ENCODE measurements around the gene TUBA3D.
"Not testable (repeated sequence)": the region's sequence is repeated elsewhere in the genome, so short reads cannot be mapped to it uniquely, and the experiment has no call there.

The TUBA3D gene

GRCh38 chr2:131516011-131516410 lies 40.1 kb downstream of the TUBA3D start:
- no peak for DNase-seq

DNA sequence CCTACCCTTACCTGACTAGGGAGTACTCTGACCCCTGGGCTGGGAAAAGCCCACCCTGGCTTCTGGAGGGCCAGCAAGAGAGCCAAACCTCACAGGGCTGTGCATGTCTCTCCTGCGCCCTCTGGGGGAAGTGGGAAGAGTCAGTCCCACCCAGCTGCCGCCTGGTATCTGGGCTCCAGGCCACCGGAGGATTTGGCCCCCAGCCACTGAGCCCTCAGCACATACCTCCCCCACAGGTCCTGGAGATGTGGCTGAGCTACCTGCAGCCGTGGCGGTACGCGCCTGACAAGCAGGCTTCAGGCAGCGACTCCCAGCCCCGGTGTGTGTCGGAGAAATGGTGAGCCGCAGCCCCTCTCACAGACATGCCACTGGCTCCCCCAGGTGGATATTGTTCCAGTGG lies 40.7 kb downstream of the TUBA3D start:
- not testable (repeated sequence) for DNase-seq

GRCh38 chr2:131517106-131517831 lies 41.4 kb downstream of the TUBA3D start:
- no peak for DNase-seq

GRCh38 chr2:131517856-131518255 lies 41.9 kb downstream of the TUBA3D start:
- DNase-seq = not testable (repeated sequence)

DNA sequence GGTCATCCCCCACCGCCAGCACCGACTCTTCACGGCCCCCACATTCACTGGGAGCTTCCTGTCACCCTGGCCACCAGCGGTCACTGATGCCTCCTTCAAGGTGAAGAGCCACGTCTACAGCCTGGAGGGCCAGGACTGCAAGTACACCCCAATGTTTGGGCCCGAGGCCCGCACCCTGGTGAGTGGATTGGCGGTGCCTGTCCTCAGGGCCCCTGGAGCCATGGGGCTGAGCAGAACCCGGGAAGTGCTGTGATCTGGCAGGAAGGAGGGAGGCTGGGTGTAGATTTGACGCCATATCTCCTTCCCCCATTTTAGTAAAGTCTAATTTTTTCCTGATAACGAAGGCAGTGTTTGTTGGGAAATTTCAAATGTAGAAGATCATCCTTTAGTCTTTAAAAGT lies 42.6 kb downstream of the TUBA3D start:
- not testable (repeated sequence) for DNase-seq

GRCh38 chr2:131519466-131519865 lies 43.5 kb downstream of the TUBA3D start:
- DNase-seq = no peak

DNA sequence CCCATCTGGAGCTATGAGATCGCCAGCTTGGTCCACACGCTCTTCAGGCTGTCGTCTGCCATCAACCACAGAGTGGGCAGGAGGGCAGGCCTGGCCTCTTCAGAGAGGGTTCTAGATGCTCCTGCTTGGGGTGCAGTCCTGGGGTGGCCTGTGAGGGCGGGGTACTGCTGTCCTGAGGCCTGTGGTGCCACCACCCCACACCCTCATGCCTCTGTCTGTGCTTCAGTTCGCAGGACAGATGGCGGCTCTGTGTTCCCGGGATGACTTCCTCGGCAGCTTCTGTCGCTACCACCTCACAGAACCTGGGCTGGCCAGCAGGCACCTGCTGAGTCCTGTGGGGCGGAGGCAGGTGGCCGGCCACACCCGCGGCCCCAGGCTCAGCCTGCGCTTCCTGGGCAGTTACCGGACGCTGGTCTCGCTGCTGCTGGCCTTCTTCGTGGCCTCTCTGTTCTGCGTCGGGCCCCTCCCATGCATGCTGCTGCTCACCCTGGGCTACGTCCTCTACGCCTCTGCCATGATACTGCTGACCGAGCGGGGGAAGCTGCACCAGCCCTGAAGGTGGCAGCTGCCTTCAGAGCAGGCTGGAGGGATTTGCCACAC lies 44.1 kb downstream of the TUBA3D start:
- DNase-seq = not testable (repeated sequence)

- no peak for DNase-seq
Observed at GRCh38 chr2:131520526-131520925, 44.6 kb downstream of the TUBA3D start.

DNA sequence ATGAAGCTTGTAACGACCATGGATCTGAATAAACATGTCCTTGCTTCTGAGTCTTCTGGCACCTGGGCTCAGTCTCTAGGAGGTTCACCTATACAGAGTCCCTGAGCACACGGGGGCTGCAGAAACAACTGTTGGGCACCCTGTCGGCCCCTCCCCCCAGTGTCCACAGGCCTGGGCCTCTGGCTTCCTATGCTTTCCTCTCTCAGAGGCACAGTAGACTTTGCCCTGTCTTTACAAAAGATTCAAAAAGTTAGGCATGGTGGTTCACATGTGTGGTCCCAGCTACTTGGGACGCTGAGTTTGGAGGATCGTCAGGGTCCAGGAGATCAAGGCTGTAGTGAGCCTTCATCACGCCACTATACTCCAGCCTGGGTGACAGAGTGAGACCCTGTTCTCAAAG lies 45.6 kb downstream of the TUBA3D start:
- not testable (repeated sequence) for DNase-seq

- no peak for DNase-seq
Observed at GRCh38 chr2:131521961-131522781, 46.3 kb downstream of the TUBA3D start.

- DNase-seq = not testable (repeated sequence)
Observed at GRCh38 chr2:131525256-131525655, 49.3 kb downstream of the TUBA3D start.

DNA sequence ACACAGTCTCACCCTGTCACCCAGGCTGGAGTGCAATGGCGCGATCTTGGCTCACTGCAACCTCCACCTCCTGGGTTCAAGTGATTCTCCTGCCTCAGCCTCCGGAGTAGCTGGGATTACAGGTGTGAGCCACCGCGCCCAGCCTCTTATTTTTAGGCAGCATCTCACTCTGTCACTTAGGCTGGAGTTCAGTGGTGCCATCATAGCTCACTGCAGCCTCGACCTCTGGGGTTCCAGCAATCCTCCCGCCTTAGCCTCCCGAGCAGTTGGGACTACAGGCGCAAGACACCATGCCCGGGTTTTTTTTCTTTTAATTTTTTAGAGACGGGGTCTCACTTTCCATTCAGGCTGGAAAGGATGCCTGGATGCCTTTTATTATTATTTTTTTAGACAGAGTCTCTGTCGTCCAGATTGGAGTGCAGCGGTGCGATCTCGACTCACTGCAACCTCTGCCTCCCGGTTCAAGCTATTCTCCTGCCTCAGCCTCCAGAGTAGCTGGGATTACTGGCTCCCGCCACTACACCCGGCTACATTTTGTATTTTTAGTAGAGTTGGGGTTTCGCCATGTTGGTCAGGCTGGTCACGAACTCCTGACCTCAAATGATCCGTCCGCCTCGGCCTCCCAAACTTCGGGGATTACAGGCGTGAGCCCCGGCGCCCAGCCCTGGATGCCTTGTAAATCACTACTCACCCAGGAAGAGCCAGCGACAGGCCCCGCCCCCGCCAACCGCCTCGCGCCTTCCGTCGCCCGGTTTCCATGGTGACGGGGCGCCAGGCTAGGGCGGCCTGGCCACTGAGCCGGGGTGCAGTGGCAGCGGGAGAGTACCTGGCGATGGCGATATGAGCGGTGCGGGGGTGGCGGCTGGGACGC lies 51.4 kb downstream of the TUBA3D start, which contains the start of gene CCDC74A:
Gene CCDC74A (plus strand): TSS at position 758 of the 871 bp plus-strand sequence. CDS start 83 bp downstream, at position 841.
- DNase-seq = peak; percentile 79

DNA sequence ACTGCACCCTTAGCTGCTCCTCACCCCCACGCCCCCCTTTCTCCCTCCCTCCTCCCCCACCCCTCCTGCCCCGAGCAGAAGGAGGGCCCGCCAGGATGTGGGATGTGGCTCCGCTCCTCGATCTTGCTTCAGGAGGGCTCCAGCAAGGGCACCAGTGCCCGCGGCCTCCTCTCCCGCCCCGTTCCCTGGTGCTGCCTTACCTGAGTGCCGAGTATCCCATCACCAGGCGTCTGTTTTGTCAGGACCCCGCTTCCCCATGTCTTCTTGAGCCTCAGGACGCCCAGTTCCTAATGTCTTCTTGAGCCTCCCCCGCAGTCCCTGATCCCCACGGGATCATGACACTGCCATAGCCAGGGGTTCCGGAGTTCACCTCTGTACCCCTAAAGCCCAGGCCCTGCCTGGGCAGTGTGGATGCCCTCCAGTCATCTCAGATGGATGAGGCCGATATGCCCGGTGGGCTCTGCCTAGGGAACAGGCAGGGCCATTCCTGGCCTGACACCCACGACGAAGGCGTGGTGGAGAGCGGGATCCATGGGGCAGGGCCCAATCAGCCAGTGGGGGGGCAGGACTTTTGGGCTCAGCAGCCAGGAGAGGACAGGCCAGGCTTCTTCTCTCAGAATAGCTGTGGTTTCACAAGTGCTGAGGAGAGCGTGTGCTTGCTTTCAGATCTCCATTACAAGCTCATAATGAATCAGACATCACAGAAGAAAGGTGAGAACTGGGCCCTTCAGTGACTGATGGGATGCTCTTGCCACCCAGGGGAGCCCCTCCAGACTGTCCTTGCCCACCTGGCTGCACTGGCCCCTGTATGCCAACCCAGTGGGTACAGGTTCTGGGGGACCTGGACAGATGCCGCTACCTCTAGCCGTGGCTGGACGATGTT lies 53.3 kb downstream of the TUBA3D start:
- not testable (repeated sequence) for DNase-seq

DNA sequence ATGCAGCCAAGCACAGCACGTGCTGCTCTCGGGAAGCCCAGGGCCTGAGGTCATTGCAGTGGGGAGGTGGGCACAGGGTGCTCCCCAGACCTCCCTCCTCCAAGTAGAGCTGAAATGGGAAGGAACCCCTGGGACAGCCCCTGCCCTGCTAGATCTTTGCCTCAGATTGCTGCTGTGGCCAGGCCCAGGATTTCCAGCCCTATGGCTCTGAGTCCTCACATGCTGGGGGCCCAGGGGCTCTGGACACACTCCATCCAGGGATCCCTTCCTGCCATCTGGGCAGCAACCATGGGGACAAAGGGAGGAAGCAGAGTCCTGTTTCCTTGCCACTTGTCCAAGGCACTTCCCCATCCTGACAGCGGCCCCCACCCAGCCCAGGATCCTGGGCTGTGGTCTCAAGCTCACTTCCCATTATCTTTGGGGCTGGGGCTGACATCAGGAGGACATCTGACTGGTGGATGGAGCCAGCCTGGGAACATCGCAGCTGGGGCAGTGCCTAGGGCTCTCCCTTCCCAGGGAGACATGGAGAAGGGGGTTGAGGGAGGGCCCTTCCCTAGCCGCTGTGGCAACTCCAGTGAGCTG lies 54.0 kb downstream of the TUBA3D start:
- DNase-seq = not testable (repeated sequence)

DNA sequence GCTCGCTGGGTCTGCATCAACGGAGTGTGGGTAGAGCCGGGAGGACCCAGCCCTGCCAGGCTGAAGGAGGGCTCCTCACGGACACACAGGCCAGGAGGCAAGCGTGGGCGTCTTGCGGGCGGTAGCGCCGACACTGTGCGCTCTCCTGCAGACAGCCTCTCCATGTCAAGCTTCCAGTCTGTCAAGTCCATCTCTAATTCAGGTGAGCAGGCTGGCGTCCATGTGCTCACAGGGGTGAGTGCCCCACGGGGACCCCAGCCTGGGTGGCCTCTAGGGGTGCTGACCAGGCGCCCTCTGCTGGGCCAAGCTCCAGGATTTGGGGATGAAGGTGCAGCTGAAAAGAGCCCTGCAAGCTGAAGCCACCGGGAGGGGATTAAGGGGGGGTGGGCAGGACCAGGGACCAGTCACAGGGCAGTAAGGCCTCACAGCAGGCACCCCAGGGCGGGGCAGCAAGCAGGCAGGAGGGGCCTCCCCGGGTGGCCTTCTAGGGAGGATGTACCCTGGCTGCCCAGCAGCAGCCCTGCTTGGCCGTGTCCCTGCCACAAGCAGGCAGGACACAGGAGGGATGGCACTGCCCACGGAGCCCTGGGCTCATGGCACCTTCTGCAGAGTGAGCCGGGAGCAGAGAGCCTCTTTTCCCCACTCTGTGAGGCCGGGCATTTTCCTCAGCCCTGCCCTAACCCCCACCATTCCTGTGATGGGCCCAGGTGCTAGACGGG lies 54.9 kb downstream of the TUBA3D start:
- not testable (repeated sequence) for DNase-seq

DNA sequence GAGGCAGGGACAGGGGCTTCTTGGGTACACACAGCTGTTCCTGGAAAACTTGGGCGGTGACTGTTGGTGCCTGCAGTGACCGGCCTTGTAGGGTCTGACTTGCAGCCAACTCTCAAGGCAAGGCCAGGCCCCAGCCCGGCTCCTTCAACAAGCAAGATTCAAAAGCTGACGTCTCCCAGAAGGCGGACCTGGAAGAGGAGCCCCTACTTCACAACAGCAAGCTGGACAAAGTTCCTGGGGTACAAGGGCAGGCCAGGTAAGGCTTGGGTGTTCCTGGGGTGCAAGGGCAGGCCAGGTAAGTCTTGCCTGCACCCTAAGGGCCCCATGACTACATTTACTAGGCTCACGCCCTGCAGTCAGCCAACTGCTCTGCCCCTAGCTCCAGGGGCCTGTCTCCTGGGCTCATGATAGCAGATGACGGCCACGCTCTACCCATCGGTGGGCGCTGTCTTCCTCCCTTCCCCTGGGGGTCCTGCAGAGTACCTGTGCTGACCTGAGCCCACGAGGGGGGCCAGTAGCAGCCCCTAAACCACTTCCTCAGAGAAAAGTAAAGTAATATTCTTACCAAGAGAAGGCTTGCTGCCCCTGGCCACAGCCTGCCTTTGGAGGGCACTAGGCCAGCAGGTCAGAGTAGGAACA lies 55.7 kb downstream of the TUBA3D start:
- not testable (repeated sequence) for DNase-seq
